GM19328 (cell line): Measurements from ENCODE around the gene QSER1.
A peak's percentile ranks its signal among the peaks of the same experiment; 100 is the strongest.

ENCODE experiments used
- ATAC-seq: cut with Tn5 transposase; IDR thresholded peaks from one replicate; pipeline ENCODE4 v1.9.1; 2021; ENCODE audit warnings: mild to moderate bottlenecking, moderate library complexity; ENCODE audit not compliant: unreplicated experiment

Gene QSER1

DNA sequence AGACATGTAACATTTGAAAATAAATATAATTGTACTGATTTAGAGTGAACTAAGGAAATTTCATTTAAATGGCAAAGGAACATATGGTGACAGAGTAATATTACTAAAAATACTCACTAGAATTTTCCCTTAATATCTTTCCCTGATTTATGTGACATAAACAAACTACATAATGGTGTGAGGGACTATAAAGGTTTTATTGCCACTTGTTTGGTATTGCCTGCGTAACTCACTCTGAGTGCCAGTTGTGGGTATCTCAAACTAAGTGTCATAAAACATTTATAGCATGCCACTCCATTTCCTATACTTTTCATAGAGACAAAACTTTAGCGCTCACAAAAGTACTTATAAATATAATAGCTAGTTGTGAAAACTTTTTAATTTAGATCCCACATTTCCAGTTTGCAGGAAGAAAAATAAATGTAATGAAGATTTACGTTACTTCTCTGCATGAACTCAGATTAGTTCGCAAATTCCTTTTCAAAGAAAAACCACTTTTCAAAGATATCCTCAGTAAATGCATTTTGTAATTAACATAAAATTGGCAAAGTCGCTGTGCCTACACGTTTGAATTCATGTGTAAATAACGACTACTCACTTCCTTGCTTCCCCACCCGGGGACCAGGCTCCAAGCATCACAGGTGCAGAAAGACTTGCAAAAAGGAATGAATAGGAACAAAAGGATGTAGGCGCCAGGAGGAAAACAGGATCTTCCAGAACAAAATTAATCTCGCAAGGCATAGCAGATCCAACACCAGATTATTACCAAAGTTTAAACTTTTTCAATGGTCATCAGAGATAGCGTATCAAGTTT, 1.6 kb upstream of the QSER1 start:
- no peak for ATAC-seq

DNA sequence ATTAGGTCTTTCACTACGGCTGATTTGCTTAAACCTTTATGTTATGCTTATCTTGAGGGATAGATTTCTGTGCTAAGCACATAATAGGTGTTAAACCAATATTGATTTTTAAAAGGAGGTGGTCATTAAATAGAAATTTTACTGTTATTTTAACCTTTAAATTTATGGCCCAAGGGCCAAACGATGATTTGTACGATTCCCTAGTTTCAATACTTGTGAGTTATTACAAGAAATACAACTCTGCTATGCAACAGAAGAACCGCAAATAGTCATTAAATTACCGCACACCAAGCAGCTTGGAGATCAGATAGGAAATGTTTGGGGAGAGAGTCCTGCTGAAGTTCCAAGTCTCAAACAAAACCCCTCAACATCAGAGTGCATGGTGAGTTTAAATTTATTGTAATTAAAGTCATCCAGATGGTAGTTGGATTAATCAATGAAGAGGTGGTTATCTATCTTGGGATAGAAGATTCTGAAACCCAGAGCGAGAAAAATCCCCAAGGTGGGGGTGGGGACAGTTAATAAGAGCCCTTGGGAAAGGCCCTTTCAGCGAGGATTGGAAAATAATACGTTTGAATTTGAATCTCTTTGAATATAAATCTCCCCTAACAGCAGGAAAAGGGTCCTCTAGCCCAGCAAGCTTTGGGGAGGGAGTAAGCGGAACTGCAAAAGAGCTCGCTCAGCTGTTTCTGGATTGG, 805 bp upstream of the QSER1 start:
- ATAC-seq: no peak

- no peak for ATAC-seq
These were observed 407 bp downstream of the QSER1 start for GRCh38 chr11:32893093-32893342.

DNA sequence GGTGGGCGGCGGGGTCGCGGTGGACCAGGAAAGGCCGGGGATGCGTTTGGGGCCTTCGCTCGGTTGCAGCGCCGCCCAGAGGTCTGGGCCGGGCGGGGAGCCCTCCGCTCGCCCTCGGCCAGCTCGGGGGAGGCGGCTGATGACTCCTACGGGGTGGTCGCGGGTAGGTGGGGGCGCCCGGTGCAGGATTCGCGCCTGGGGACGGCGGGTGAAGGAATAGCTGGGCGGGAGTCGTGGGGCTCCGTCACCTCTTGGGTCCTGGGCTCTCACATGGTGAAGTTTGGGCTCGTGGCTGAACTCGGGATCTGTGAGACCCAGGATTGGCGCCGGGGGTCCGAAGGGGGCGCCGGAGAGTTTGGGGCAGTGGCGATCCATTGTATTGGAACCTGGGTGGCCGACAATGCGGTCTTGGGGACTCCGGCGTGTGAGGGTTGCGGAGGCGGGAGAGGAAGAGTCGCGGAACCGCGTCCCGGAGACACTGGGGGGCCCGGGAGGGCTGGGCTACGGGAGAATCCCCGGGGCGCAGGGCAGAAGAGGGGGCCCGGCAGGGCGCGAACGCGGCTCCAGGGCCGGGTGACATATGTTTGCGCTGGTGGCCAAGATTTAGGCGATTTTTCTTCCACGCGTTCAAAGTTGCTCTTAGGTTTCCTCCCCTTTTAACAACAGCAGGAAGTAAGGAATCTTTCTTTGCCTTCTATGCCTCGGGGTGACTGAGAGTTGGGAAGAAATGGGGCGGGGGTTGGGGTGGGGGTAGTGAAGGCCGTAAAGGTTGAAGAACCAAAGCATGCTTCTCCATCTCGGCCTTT, 935 bp downstream of the QSER1 start:
- peak; percentile 41 for ATAC-seq

GRCh38 chr11:32894149-32894827, 1.7 kb downstream of the QSER1 start:
- ATAC-seq: no peak

DNA sequence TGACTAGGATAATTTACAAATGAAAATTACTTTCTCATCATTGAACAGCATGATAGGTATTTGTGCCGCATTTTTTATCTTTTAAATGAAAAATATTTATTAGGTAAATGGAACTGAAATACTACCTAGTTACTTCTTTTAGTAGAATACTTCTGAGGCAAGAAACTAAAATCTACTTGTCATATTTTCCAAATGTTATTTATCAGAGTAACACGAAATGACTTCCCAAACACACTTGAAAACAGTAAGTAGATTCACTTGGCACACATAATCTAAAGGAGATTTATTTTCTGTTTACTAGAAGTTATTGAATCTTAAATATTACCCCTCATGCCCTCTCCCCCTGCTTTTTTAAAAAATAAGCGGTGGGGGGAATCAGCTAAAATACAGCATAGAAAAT, 2.3 kb downstream of the QSER1 start:
- no peak for ATAC-seq

- no peak for ATAC-seq
These were observed 2.9 kb downstream of the QSER1 start for GRCh38 chr11:32895471-32895870.

GRCh38 chr11:32897103-32897502, 4.5 kb downstream of the QSER1 start:
- no peak for ATAC-seq

GRCh38 chr11:32899438-32899837, 6.8 kb downstream of the QSER1 start:
- ATAC-seq: no peak

GRCh38 chr11:32902089-32902665, 9.6 kb downstream of the QSER1 start:
- ATAC-seq: no peak

- ATAC-seq: no peak
These were observed 12.5 kb downstream of the QSER1 start for GRCh38 chr11:32905028-32905667.

DNA sequence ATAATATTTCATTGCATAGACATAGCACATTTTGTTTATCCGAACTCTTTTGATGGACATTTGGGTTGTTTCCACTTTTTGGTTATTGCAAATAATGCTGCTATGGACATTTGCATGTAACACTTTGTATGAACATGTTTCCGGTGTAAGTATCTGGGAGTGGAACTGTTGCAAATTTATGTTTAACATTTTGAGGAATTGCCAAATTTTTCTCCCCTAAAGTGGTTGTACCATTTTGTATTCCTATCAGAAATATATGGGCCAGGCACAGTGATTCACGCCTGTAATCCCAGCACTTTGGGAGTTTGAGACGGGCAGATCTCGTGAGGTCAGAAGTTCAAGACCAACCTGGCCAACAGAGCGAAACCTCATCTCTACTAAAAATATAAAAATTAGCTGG, 16.0 kb downstream of the QSER1 start:
- ATAC-seq: no peak

GRCh38 chr11:32911413-32911812, 18.8 kb downstream of the QSER1 start:
- no peak for ATAC-seq

GRCh38 chr11:32913445-32913844, 20.8 kb downstream of the QSER1 start:
- ATAC-seq: no peak

- ATAC-seq: no peak
These were observed 23.8 kb downstream of the QSER1 start for GRCh38 chr11:32916361-32916760.

- no peak for ATAC-seq
These were observed 24.4 kb downstream of the QSER1 start for GRCh38 chr11:32916994-32917393.

DNA sequence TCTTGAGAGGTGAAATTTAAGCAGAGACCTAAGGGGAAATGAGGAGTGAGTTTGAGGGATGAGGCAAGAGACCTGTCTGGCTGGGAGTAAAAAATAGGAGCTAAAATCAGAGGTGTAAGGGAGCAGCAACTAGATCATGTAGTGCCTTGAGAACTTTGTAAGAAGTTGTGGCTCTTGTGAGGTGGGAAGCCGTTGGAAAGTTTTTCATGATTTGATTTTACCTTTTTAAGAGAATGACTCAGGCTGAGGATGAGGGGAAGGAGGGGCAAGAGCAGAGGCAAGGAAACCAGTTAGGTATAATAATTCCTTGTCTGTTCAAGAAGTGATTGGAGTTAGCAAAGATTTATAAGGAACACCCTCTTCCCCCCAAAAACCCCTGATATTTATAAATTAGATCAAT, 25.8 kb downstream of the QSER1 start:
- ATAC-seq: no peak

DNA sequence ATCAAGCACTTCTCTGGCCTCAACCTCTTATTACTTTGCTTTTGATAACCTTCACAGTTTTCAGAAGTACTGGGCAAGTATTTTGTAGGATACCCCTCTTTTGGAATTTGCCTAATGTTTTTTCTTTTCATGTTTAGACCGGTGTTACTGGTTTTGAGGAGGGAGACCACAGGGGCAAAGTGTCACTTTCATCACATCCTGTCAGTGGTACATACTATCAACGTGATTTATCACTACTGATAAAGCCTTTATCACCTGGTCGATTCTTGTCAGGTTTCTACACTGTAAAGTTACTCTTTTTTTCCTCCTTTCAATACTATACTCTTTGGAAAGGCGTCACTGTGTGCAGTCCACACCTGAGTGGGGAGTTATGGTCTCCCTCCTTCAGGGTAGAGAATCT, 26.7 kb downstream of the QSER1 start:
- ATAC-seq: no peak

- ATAC-seq: no peak
These were observed 28.0 kb downstream of the QSER1 start for GRCh38 chr11:32920570-32920969.

GRCh38 chr11:32921204-32921603, 28.6 kb downstream of the QSER1 start:
- no peak for ATAC-seq

- ATAC-seq: no peak
These were observed 39.0 kb downstream of the QSER1 start for GRCh38 chr11:32931606-32932005.
